ENCODE measurements around the gene PRDM8. TPM values are rescaled to one million over a fixed set of nuclear protein-coding genes. Genes with fewer than 3 reads are reported as not detected.
"Not testable (repeated sequence)": the region's sequence is repeated elsewhere in the genome, so short reads cannot be mapped to it uniquely, and the experiment has no call there.

PRDM8 gene
- 25.3 TPM for total RNA-seq

GRCh38 chr4:80196922-80197573, at the start of gene PRDM8:
TSS of gene PRDM8 (plus strand) at chr4:80197503. CDS start at chr4:80200081, 2,578 bp downstream.
- DNase-seq (ENCODE audit: low read depth in 2 of 3, low spot score in 2 of 3), result peak in 2 of 3 donors; percentile 49 to 56

GRCh38 chr4:80150387-80151180, 46.7 kb upstream of the PRDM8 start:
- no peak for DNase-seq (ENCODE audit: low read depth in 2 of 3, low spot score in 2 of 3)

GRCh38 chr4:80151981-80152380, 45.3 kb upstream of the PRDM8 start:
- no peak for DNase-seq (ENCODE audit: low read depth in 2 of 3, low spot score in 2 of 3)

- DNase-seq (ENCODE audit: low read depth in 2 of 3, low spot score in 2 of 3), result no peak
These were observed 43.3 kb upstream of the PRDM8 start for GRCh38 chr4:80153874-80154544.

- no peak for DNase-seq (ENCODE audit: low read depth in 2 of 3, low spot score in 2 of 3)
These were observed 42.8 kb upstream of the PRDM8 start for GRCh38 chr4:80154545-80154933.

- DNase-seq (ENCODE audit: low read depth in 2 of 3, low spot score in 2 of 3), result no peak
These were observed 41.9 kb upstream of the PRDM8 start for GRCh38 chr4:80155316-80155982.

- no peak for DNase-seq (ENCODE audit: low read depth in 2 of 3, low spot score in 2 of 3)
These were observed 40.9 kb upstream of the PRDM8 start for GRCh38 chr4:80156410-80156809.

- DNase-seq (ENCODE audit: low read depth in 2 of 3, low spot score in 2 of 3), result no peak
These were observed 35.8 kb upstream of the PRDM8 start for GRCh38 chr4:80161413-80162058.

- no peak for DNase-seq (ENCODE audit: low read depth in 2 of 3, low spot score in 2 of 3)
These were observed 34.9 kb upstream of the PRDM8 start for GRCh38 chr4:80162418-80162817.

- DNase-seq (ENCODE audit: low read depth in 2 of 3, low spot score in 2 of 3), result no peak
These were observed 31.4 kb upstream of the PRDM8 start for GRCh38 chr4:80165855-80166254.

- DNase-seq (ENCODE audit: low read depth in 2 of 3, low spot score in 2 of 3), result no peak
These were observed 26.1 kb upstream of the PRDM8 start for GRCh38 chr4:80171251-80171650.

GRCh38 chr4:80171656-80172055, 25.6 kb upstream of the PRDM8 start:
- no peak for DNase-seq (ENCODE audit: low read depth in 2 of 3, low spot score in 2 of 3)

GRCh38 chr4:80172203-80172602, 25.1 kb upstream of the PRDM8 start:
- no peak for DNase-seq (ENCODE audit: low read depth in 2 of 3, low spot score in 2 of 3)

GRCh38 chr4:80173401-80173800, 23.9 kb upstream of the PRDM8 start:
- DNase-seq (ENCODE audit: low read depth in 2 of 3, low spot score in 2 of 3), result peak in 2 of 3 donors; percentile 58 to 68

- no peak for DNase-seq (ENCODE audit: low read depth in 2 of 3, low spot score in 2 of 3)
These were observed 23.5 kb upstream of the PRDM8 start for GRCh38 chr4:80173841-80174240.

GRCh38 chr4:80177793-80178192, 19.5 kb upstream of the PRDM8 start:
- not testable (repeated sequence) for DNase-seq (ENCODE audit: low read depth in 2 of 3, low spot score in 2 of 3)

GRCh38 chr4:80178964-80179363, 18.3 kb upstream of the PRDM8 start:
- DNase-seq (ENCODE audit: low read depth in 2 of 3, low spot score in 2 of 3), result no peak

GRCh38 chr4:80179637-80180161, 17.6 kb upstream of the PRDM8 start:
- DNase-seq (ENCODE audit: low read depth in 2 of 3, low spot score in 2 of 3), result no peak

- DNase-seq (ENCODE audit: low read depth in 2 of 3, low spot score in 2 of 3), result no peak
These were observed 16.6 kb upstream of the PRDM8 start for GRCh38 chr4:80180743-80181142.

- DNase-seq (ENCODE audit: low read depth in 2 of 3, low spot score in 2 of 3), result no peak
These were observed 15.0 kb upstream of the PRDM8 start for GRCh38 chr4:80182237-80182866.
